ENCODE results near the gene FNDC11. TPM values are rescaled to one million over a fixed set of nuclear protein-coding genes. Genes with fewer than 3 reads are reported as not detected.
"Not testable (repeated sequence)": the region's sequence is repeated elsewhere in the genome, so short reads cannot be mapped to it uniquely, and the experiment has no call there.

FNDC11 gene
- polyA plus RNA-seq (ENCODE audit: insufficient read depth in 1 of 5, insufficient read length in 5 of 5, low replicate concordance in 1 of 5) = under 1 TPM; 0.66 to 0.91 (median 0.71) TPM
- long read RNA-seq, donor 1, partial matches to known transcripts = 0 of 1 reads
- long read RNA-seq, donor 1, other reads (novel, unspliced or antisense) = 0 of 1 reads
- long read RNA-seq, donor 2, partial matches to known transcripts = 0 of 1 reads
- long read RNA-seq, donor 2, other reads (novel, unspliced or antisense) = 0 of 1 reads
- long read RNA-seq, donor 3 = 0 reads
- long read RNA-seq, donor 4 = 0 reads
- long read RNA-seq, donor 5 = 0 reads
- long read RNA-seq, donor 6 = 0 reads
- long read RNA-seq, donor 7, partial matches to known transcripts = 0 of 1 reads
- long read RNA-seq, donor 7, other reads (novel, unspliced or antisense) = 0 of 1 reads
- long read RNA-seq, donor 8 = 0 reads

- DNase-seq = peak; percentile 32 to 48
Observed at GRCh38 chr20:63553933-63554290, at the start of gene FNDC11. TSS of gene FNDC11 (plus strand) at chr20:63554159. CDS start at chr20:63555664, 1,505 bp downstream.

- no peak for DNase-seq
Observed at GRCh38 chr20:63504642-63505041, 49.3 kb upstream of the FNDC11 start.

GRCh38 chr20:63505281-63505680, 48.7 kb upstream of the FNDC11 start:
- DNase-seq = no peak

- DNase-seq = no peak
Observed at GRCh38 chr20:63505723-63506122, 48.2 kb upstream of the FNDC11 start.

- DNase-seq = no peak
Observed at GRCh38 chr20:63507083-63507743, 46.7 kb upstream of the FNDC11 start.

- no peak for DNase-seq
Observed at GRCh38 chr20:63508072-63508768, 45.7 kb upstream of the FNDC11 start.

- no peak for DNase-seq
Observed at GRCh38 chr20:63509088-63509564, 44.8 kb upstream of the FNDC11 start.

GRCh38 chr20:63513207-63513606, 40.8 kb upstream of the FNDC11 start:
- DNase-seq = no peak

GRCh38 chr20:63514520-63514919, 39.4 kb upstream of the FNDC11 start:
- DNase-seq = not testable (repeated sequence)

GRCh38 chr20:63517376-63518309, 36.3 kb upstream of the FNDC11 start:
- no peak for DNase-seq

GRCh38 chr20:63518351-63518861, 35.6 kb upstream of the FNDC11 start:
- DNase-seq = no peak

GRCh38 chr20:63518946-63519667, 34.9 kb upstream of the FNDC11 start:
- no peak for DNase-seq

GRCh38 chr20:63519668-63520503, 34.1 kb upstream of the FNDC11 start:
- DNase-seq = peak in 1 of 2 donors; percentile 50

- peak; percentile 87 to 91 for DNase-seq
Observed at GRCh38 chr20:63520504-63520933, 33.4 kb upstream of the FNDC11 start, which contains the start of gene PPDPF. TSS of gene PPDPF (plus strand) at chr20:63520765. CDS start at chr20:63521309, 544 bp downstream.

GRCh38 chr20:63520934-63521601, 32.9 kb upstream of the FNDC11 start:
- DNase-seq = peak; percentile 65 to 80

GRCh38 chr20:63521602-63522001, 32.4 kb upstream of the FNDC11 start:
- no peak for DNase-seq

GRCh38 chr20:63522091-63522868, 31.7 kb upstream of the FNDC11 start:
- no peak for DNase-seq

All from right lung (tissue), 10 donors.